Neural cell (in vitro differentiated cells): Measurements from ENCODE around the gene BFSP2. TPM values are rescaled to one million over a fixed set of nuclear protein-coding genes. Genes with fewer than 3 reads are reported as not detected.

ENCODE experiments used
- H2AFZ ChIP-seq: fragments of 200-600, 300-800 bp; sonication (generic), shearing (Covaris generic); 2 replicates; pipeline ENCODE4 v1.6.0; 2014; ENCODE audit warnings: low read depth, mild to moderate bottlenecking, antibody characterized with exemption, low read length, moderate library complexity
- H3F3A ChIP-seq: fragments of 200-600 bp; shearing (Covaris generic); 2 replicates; pipeline ENCODE4 v1.6.1; 2016; ENCODE audit warnings: mild to moderate bottlenecking, moderate library complexity, mixed read lengths, antibody characterized with exemption, low read length; ENCODE audit not compliant: insufficient read depth, poor library complexity, severe bottlenecking
- H3K27ac ChIP-seq: fragments of 200-600, 300-800 bp; sonication (generic), shearing (Covaris generic); 2 replicates; pipeline ENCODE4 v1.5.1; 2014; ENCODE audit warnings: mild to moderate bottlenecking, low read length, moderate library complexity
- H3K27me3 ChIP-seq: fragments of 300-800, 200-600 bp; sonication (generic), shearing (Covaris generic); 2 replicates; pipeline ENCODE4 v1.6.0; 2014; ENCODE audit warnings: mild to moderate bottlenecking, low read depth, low read length, moderate library complexity; ENCODE audit not compliant: insufficient read depth
- H3K36me3 ChIP-seq: fragments of 300-800, 200-600 bp; sonication (generic), shearing (Covaris generic); 2 replicates; pipeline ENCODE4 v1.5.1; 2014; ENCODE audit warnings: mild to moderate bottlenecking, antibody characterized with exemption, low read length, moderate library complexity; ENCODE audit not compliant: insufficient read depth
- H3K4me2 ChIP-seq: fragments of 300-800, 200-600 bp; sonication (generic), shearing (Covaris generic); 2 replicates; pipeline ENCODE4 v1.6.0; 2014; ENCODE audit warnings: mild to moderate bottlenecking, low read length
- H3K4me3 ChIP-seq: fragments of 300-800, 200-600 bp; sonication (generic), shearing (Covaris generic); 2 replicates; pipeline ENCODE4 v1.5.1; 2014; ENCODE audit warnings: mild to moderate bottlenecking, low read length, moderate library complexity
- H3K79me2 ChIP-seq: fragments of 200-600 bp; shearing (Covaris generic); replicated peaks from 2 replicates; pipeline ENCODE4 v1.6.0; 2014; ENCODE audit warnings: mild to moderate bottlenecking, low read length, moderate library complexity; ENCODE audit not compliant: insufficient read depth
- H3K9ac ChIP-seq: fragments of 300-800, 200-600 bp; sonication (generic), shearing (Covaris generic); 2 replicates; pipeline ENCODE4 v1.6.1; 2016; ENCODE audit warnings: mild to moderate bottlenecking, low read length, mixed read lengths
- H3K9me2 ChIP-seq: fragments of 200-600 bp; shearing (Covaris generic); 2 replicates; pipeline ENCODE4 v1.6.1; 2016; ENCODE audit warnings: mild to moderate bottlenecking, low read length, mixed read lengths; ENCODE audit not compliant: insufficient read depth
- H3K9me3 ChIP-seq: fragments of 200-600, 300-800 bp; sonication (generic), shearing (Covaris generic); 2 replicates; pipeline ENCODE4 v1.6.1; 2016; ENCODE audit warnings: mild to moderate bottlenecking, mixed run types, low read length, moderate library complexity, mixed read lengths
- H4K20me1 ChIP-seq: fragments of 200-600 bp; shearing (Covaris generic); 2 replicates; pipeline ENCODE4 v1.6.1; 2016; ENCODE audit warnings: mild to moderate bottlenecking, mixed run types; ENCODE audit not compliant: insufficient read depth
- EP300 ChIP-seq: fragments of 450-650 bp; conservative IDR thresholded peaks from 2 replicates; pipeline ENCODE4 v1.6.1; 2014; ENCODE audit warnings: antibody characterized with exemption, mild to moderate bottlenecking, moderate library complexity; ENCODE audit not compliant: poor library complexity, severe bottlenecking
- EZH2 ChIP-seq: fragments of 200-600, 300-800 bp; shearing (Covaris generic), sonication (generic); IDR thresholded peaks from 2 replicates; pipeline ENCODE4 v1.6.1; 2014; ENCODE audit warnings: antibody characterized with exemption, low read length, borderline replicate concordance, mild to moderate bottlenecking; ENCODE audit not compliant: insufficient read depth, poor library complexity, severe bottlenecking
- MXI1 ChIP-seq: fragments of 450-650 bp; conservative IDR thresholded peaks from 2 replicates; pipeline ENCODE4 v1.6.1; 2014; ENCODE audit warnings: antibody characterized with exemption, mild to moderate bottlenecking; ENCODE audit not compliant: poor library complexity, severe bottlenecking
- POLR2AphosphoS5 ChIP-seq: IDR thresholded peaks from 2 replicates; pipeline ENCODE4 v1.6.1; 2012
- RAD21 ChIP-seq: fragments of 450-650 bp; conservative IDR thresholded peaks from 2 replicates; pipeline ENCODE4 v1.6.1; 2014; ENCODE audit warnings: antibody characterized with exemption, mild to moderate bottlenecking, moderate library complexity
- SMC3 ChIP-seq: fragments of 450-650 bp; conservative IDR thresholded peaks from 2 replicates; pipeline ENCODE4 v1.6.1; 2014; ENCODE audit warnings: antibody characterized with exemption, mild to moderate bottlenecking, moderate library complexity; ENCODE audit not compliant: poor library complexity
- TAF1 ChIP-seq: IDR thresholded peaks from 2 replicates; pipeline ENCODE4 v1.6.1; 2012; ENCODE audit warnings: low read depth
- polyA plus RNA-seq: library from polyadenylated mRNA; depleted of rRNA; stranded (reverse); fragments of >200 nt; gene quantifications from 2 replicates; pipeline ENCODE4 v1.2.3, GENCODE V29; 2014
- TF ChIP-seq, protein P1 (sequence below): fragments of 450-650 bp; IDR thresholded peaks from 2 replicates; pipeline ENCODE4 v1.5.1; 2014; ENCODE audit warnings: antibody characterized with exemption, mild to moderate bottlenecking, moderate library complexity; ENCODE audit not compliant: poor library complexity, severe bottlenecking
- TF ChIP-seq, protein P2 (sequence below): IDR thresholded peaks from 2 replicates; pipeline ENCODE4 v1.6.1; 2012; ENCODE audit warnings: borderline replicate concordance

The BFSP2 gene
- polyA plus RNA-seq, 1 donor from 2014 or later = not detected

GRCh38 chr3:133396906-133397305, 3.0 kb upstream of the BFSP2 start:
- no peak overlapping the region for H2AFZ ChIP-seq
- no peaks in the 10 kb centered on the region for H3K9me3 ChIP-seq
- H4K20me1 ChIP-seq = no peaks in the 10 kb centered on the region
- H3K9me2 ChIP-seq = no peaks in the 10 kb centered on the region
- no peak overlapping the region for H3K27ac ChIP-seq
- TF ChIP-seq POLR2AphosphoS5 = no peak
- TF ChIP-seq EP300 = no peak
- no peak for TF ChIP-seq TAF1
- no peaks in the 10 kb centered on the region for H3K36me3 ChIP-seq
- no peaks in the 10 kb centered on the region for H3K79me2 ChIP-seq
- H3K27me3 ChIP-seq = no peaks in the 10 kb centered on the region
- H3K9ac ChIP-seq = no peak overlapping the region
- H3F3A ChIP-seq = no peaks in the 10 kb centered on the region
- no peak overlapping the region for H3K4me3 ChIP-seq
- no peak overlapping the region for H3K4me2 ChIP-seq

DNA sequence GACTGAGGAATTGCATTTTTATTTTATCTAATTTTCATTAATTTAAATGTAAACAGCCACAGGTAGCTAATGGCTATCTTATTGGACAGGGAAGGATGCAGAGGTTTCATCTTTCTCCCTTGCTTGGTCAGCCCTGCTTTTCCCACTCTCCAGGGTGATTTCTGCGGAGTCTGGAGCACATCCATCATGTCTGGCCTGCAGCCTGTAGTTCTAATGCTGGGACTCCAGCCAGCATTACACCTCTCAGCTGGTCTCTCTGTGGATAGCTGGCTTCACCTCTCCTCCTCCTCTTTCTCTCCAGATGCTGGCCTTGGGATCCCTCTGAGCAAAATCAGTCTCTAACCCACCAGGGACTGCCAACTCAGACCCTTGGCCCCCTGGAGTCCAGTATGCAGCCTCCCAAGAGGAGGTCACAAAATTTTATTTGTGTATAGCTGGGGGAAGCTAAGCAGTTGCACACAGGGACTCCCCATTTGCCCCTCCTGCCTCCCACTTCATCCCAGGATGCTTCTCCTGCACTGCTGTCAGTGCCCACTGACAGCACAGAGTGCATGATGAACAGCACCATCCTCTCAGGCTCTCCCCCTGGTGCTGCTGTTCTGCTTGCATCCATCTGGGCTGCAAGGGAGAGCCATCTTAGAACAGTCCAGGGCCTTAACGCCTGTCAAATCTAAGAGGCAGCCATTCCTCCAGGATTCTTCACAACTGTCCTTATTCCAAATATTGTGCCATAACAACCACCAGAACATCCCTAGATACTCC, 1.7 kb downstream of the BFSP2 start:
- no peak overlapping the region for H3K27ac ChIP-seq
- H3K27me3 ChIP-seq = no peaks in the 10 kb centered on the region
- H3F3A ChIP-seq = no peaks in the 10 kb centered on the region
- no peaks in the 10 kb centered on the region for H3K9me2 ChIP-seq
- H2AFZ ChIP-seq = no peak overlapping the region
- no peaks in the 10 kb centered on the region for H3K36me3 ChIP-seq
- TF ChIP-seq, protein P1, sequence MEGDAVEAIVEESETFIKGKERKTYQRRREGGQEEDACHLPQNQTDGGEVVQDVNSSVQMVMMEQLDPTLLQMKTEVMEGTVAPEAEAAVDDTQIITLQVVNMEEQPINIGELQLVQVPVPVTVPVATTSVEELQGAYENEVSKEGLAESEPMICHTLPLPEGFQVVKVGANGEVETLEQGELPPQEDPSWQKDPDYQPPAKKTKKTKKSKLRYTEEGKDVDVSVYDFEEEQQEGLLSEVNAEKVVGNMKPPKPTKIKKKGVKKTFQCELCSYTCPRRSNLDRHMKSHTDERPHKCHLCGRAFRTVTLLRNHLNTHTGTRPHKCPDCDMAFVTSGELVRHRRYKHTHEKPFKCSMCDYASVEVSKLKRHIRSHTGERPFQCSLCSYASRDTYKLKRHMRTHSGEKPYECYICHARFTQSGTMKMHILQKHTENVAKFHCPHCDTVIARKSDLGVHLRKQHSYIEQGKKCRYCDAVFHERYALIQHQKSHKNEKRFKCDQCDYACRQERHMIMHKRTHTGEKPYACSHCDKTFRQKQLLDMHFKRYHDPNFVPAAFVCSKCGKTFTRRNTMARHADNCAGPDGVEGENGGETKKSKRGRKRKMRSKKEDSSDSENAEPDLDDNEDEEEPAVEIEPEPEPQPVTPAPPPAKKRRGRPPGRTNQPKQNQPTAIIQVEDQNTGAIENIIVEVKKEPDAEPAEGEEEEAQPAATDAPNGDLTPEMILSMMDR = no peak
- TF ChIP-seq RAD21 (no peak), EP300 (no peak), MXI1 (no peak), EZH2 (no peak), POLR2AphosphoS5 (no peak), SMC3 (no peak), TAF1 (no peak)
- TF ChIP-seq, protein P2, sequence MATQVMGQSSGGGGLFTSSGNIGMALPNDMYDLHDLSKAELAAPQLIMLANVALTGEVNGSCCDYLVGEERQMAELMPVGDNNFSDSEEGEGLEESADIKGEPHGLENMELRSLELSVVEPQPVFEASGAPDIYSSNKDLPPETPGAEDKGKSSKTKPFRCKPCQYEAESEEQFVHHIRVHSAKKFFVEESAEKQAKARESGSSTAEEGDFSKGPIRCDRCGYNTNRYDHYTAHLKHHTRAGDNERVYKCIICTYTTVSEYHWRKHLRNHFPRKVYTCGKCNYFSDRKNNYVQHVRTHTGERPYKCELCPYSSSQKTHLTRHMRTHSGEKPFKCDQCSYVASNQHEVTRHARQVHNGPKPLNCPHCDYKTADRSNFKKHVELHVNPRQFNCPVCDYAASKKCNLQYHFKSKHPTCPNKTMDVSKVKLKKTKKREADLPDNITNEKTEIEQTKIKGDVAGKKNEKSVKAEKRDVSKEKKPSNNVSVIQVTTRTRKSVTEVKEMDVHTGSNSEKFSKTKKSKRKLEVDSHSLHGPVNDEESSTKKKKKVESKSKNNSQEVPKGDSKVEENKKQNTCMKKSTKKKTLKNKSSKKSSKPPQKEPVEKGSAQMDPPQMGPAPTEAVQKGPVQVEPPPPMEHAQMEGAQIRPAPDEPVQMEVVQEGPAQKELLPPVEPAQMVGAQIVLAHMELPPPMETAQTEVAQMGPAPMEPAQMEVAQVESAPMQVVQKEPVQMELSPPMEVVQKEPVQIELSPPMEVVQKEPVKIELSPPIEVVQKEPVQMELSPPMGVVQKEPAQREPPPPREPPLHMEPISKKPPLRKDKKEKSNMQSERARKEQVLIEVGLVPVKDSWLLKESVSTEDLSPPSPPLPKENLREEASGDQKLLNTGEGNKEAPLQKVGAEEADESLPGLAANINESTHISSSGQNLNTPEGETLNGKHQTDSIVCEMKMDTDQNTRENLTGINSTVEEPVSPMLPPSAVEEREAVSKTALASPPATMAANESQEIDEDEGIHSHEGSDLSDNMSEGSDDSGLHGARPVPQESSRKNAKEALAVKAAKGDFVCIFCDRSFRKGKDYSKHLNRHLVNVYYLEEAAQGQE = no peak
- no peaks in the 10 kb centered on the region for H3K79me2 ChIP-seq
- H3K9ac ChIP-seq = no peak overlapping the region
- H3K9me3 ChIP-seq = no peaks in the 10 kb centered on the region
- H3K4me2 ChIP-seq = no peak overlapping the region
- no peaks in the 10 kb centered on the region for H4K20me1 ChIP-seq
- no peak overlapping the region for H3K4me3 ChIP-seq
